HepG2 (cell line): ENCODE data around the gene PPARA. TPM values are rescaled to one million over a fixed set of nuclear protein-coding genes. Genes with fewer than 3 reads are reported as not detected.

Experiments used
- ATAC-seq: fragments of 200-7000 bp; cut with Tn5 transposase; 3 replicates; pipeline ENCODE4 v1.9.1; 2020; ENCODE audit warnings: mild to moderate bottlenecking, moderate library complexity
- BruUV-seq: library from RNA; stranded (reverse); fragments of 400-500 nt; replicated peaks from 2 replicates; lab custom pipeline; 2021; lab: Mats Ljungman, UMichigan
- CTCF ChIA-PET: fragments of 300-600 bp; formaldehyde crosslinking; extraction: SDS; loops from one replicate; lab custom pipeline; 2021; ENCODE audit warnings: low total read pairs, inconsistent platforms, low intra/inter-chr PET ratio; lab: Yijun Ruan, JAX
- POLR2A ChIA-PET: fragments of 350-600 bp; sonication (Branson Sonifier 250); formaldehyde crosslinking; loops from one replicate; lab custom pipeline; 2020; ENCODE audit warnings: antibody characterized with exemption, inconsistent platforms; lab: Yijun Ruan, JAX
- DNase-seq: peaks from one replicate; pipeline ENCODE4 v3.0.0-alpha.2; 2015; ENCODE audit warnings: low spot score
- FAIRE-seq: peaks from 3 replicates; lab custom pipeline; 2011; peaks lifted over from hg19 to GRCh38; lab: Jason Lieb, UNC
- H2AFZ ChIP-seq: one replicate; pipeline ENCODE4 v1.6.1; 2011; ENCODE audit warnings: low read length, inconsistent platforms
- H3K27ac ChIP-seq: fragments of 300-600 bp; 3 replicates; pipeline ENCODE4 v1.8.0; 2011; ENCODE audit warnings: mixed run types, mild to moderate bottlenecking, mixed read lengths, low read length, inconsistent platforms; ENCODE audit not compliant: insufficient read depth; ENCODE audit errors: extremely low read length
- H3K27me3 ChIP-seq, 2 experiments: fragments of 200-600 bp in 1 of 2; 2 replicates in 1 of 2; 3 replicates in 1 of 2; pipeline versions ENCODE4 v1.6.0 to v1.8.0; 2011; ENCODE audit warnings: low read length in 2 of 2, mild to moderate bottlenecking in 2 of 2, moderate library complexity in 2 of 2, inconsistent platforms in 1 of 2; ENCODE audit not compliant: insufficient read depth in 2 of 2, control insufficient read depth in 1 of 2
- H3K36me3 ChIP-seq, 2 experiments: fragments of 200-600 bp in 1 of 2; replicated peaks in 1 of 2; 2 replicates in 1 of 2; 3 replicates in 1 of 2; pipeline versions ENCODE4 v1.5.1 to v1.8.0; 2011; ENCODE audit warnings: low read length in 2 of 2, inconsistent platforms in 1 of 2; ENCODE audit not compliant: insufficient read depth in 2 of 2, control insufficient read depth in 1 of 2
- H3K4me1 ChIP-seq: 2 replicates; pipeline ENCODE4 v1.5.1; 2012; ENCODE audit warnings: low read length, inconsistent platforms; ENCODE audit not compliant: insufficient read depth
- H3K4me2 ChIP-seq: 2 replicates; pipeline ENCODE4 v1.6.0; 2011; ENCODE audit warnings: low read depth, low read length, inconsistent platforms
- H3K4me3 ChIP-seq, 3 experiments: fragments of 200-600 bp in 1 of 3; sonication (generic), shearing (Covaris generic) in 1 of 3; replicated peaks in 1 of 3; 2 replicates each; pipeline ENCODE4 v1.5.1; 2011 to 2016; ENCODE audit warnings: low read length in 3 of 3, inconsistent platforms in 2 of 3, low read depth in 2 of 3, mild to moderate bottlenecking in 2 of 3, control low read depth in 1 of 3, mixed read lengths in 1 of 3; ENCODE audit not compliant: insufficient read depth in 1 of 3
- H3K79me2 ChIP-seq: one replicate; pipeline ENCODE4 v1.6.1; 2011; ENCODE audit warnings: low read length, inconsistent platforms; ENCODE audit not compliant: insufficient read depth
- H3K9ac ChIP-seq: 2 replicates; pipeline ENCODE4 v1.6.0; 2011; ENCODE audit warnings: mild to moderate bottlenecking, low read depth, low read length, inconsistent platforms; ENCODE audit not compliant: insufficient read depth
- H3K9me3 ChIP-seq: 2 replicates; pipeline ENCODE4 v1.5.1; 2012; ENCODE audit warnings: mild to moderate bottlenecking, low read length
- H4K20me1 ChIP-seq: 2 replicates; pipeline ENCODE4 v1.6.0; 2011; ENCODE audit warnings: inconsistent platforms, mild to moderate bottlenecking, low read length, moderate library complexity; ENCODE audit not compliant: insufficient read depth
- CCDC6 ChIP-seq: sonication (generic); formaldehyde crosslinking; IDR thresholded peaks from 2 replicates; pipeline ENCODE4 v1.8.1; 2022; ENCODE audit warnings: mild to moderate bottlenecking, missing genetic modification reagents, moderate library complexity
- ETV5 ChIP-seq: IDR thresholded peaks from 2 replicates; pipeline ENCODE4 v1.6.1; 2018; ENCODE audit warnings: missing biosample characterization, missing genetic modification reagents, inconsistent platforms, borderline replicate concordance
- FOXM1 ChIP-seq: sonication (generic); formaldehyde crosslinking; IDR thresholded peaks from 2 replicates; pipeline ENCODE4 v1.5.0; 2020; ENCODE audit warnings: missing genetic modification reagents
- GFI1 ChIP-seq: sonication (generic); formaldehyde crosslinking; IDR thresholded peaks from 2 replicates; pipeline ENCODE4 v1.5.0; 2020; ENCODE audit warnings: missing genetic modification reagents, mild to moderate bottlenecking, borderline replicate concordance
- KDM5A ChIP-seq: fragments of 200-600 bp; sonication (generic); IDR thresholded peaks from 2 replicates; pipeline ENCODE4 v1.7.0; 2018; ENCODE audit warnings: antibody characterized with exemption, mild to moderate bottlenecking, low read length, borderline replicate concordance
- MBNL3 ChIP-seq: fragments of 250-450 bp; sonication (Bioruptor Pico); conservative IDR thresholded peaks from 2 replicates; pipeline ENCODE4 v1.8.0; 2022; ENCODE audit warnings: mild to moderate bottlenecking, inconsistent platforms
- NR2F2 ChIP-seq: IDR thresholded peaks from 2 replicates; pipeline ENCODE4 v1.6.1; 2012; ENCODE audit warnings: low read depth, inconsistent platforms, borderline replicate concordance
- RBM22 ChIP-seq: fragments of 200-400 bp; formaldehyde crosslinking; optimal IDR thresholded peaks from 2 replicates; pipeline ENCODE3; 2017; ENCODE audit warnings: mild to moderate bottlenecking, low read length, moderate library complexity
- SNAI1 ChIP-seq: sonication (generic); formaldehyde crosslinking; IDR thresholded peaks from 2 replicates; pipeline ENCODE4 v1.5.0; 2020; ENCODE audit warnings: mild to moderate bottlenecking, missing genetic modification reagents, borderline replicate concordance
- SP2 ChIP-seq: sonication (generic); formaldehyde crosslinking; IDR thresholded peaks from 2 replicates; pipeline ENCODE4 v1.5.1; 2020; ENCODE audit warnings: mild to moderate bottlenecking, missing genetic modification reagents
- TARDBP ChIP-seq: sonication (generic); formaldehyde crosslinking; IDR thresholded peaks from 2 replicates; pipeline ENCODE4 v1.8.0; 2022; ENCODE audit warnings: mild to moderate bottlenecking, missing genetic modification reagents
- YEATS2 ChIP-seq: sonication (generic); formaldehyde crosslinking; IDR thresholded peaks from 2 replicates; pipeline ENCODE4 v1.4.0; 2020; ENCODE audit warnings: missing genetic modification reagents, borderline replicate concordance
- ZNF761 ChIP-seq: sonication (generic); formaldehyde crosslinking; conservative IDR thresholded peaks from 2 replicates; pipeline ENCODE4 v1.4.0; 2020; ENCODE audit warnings: mild to moderate bottlenecking, missing genetic modification reagents
- WGBS: methylation state at CpG from one replicate; pipeline ENCODE4 v1.1.6; 2017; ENCODE audit warnings: low lambda C conversion rate; 5-methylcytosine and 5-hydroxymethylcytosine counted together
- in situ Hi-C: cut with HindIII; loops from 2 replicates; pipeline ENCODE4 v1.10.0; 2017; ENCODE audit warnings: low pct_unique_long_range_greater_than_20kb; ENCODE audit not compliant: extremely low pct_ligation_motif_present
- intact Hi-C: fragments of 100-400 bp; cut with micrococcal nuclease; formaldehyde crosslinking; loops from one replicate; pipeline ENCODE4 v1.10.0; 2022; ENCODE audit not compliant: unreplicated experiment
- polyA plus RNA-seq, 8 experiments: library from polyadenylated mRNA; depleted of rRNA in 3 of 8; stranded (reverse) in 7 of 8; unstranded in 1 of 8; fragments of >200 nt; fragmentation: Illumina TruSeq in 4 of 8; extraction: Trizol in 4 of 8; gene quantifications; 2 replicates each; pipeline versions ENCODE4 v1.2.1 to v1.2.3, GENCODE V29; 2011 to 2016; ENCODE audit warnings: low read depth in 4 of 8, missing spikeins in 1 of 8, mixed read lengths in 1 of 8; ENCODE audit not compliant: insufficient read depth in 1 of 8
- total RNA-seq, 5 experiments: library from RNA; depleted of rRNA; stranded (reverse); fragments of >200 nt; fragmentation: Illumina TruSeq; extraction: Trizol; gene quantifications; 2 replicates each; pipeline ENCODE4 v1.2.3, GENCODE V29; 2016; ENCODE audit warnings: low read depth in 1 of 5
- TF ChIP-seq, protein P1 (sequence below): fragments of 450-650 bp; IDR thresholded peaks from 2 replicates; pipeline ENCODE4 v1.6.1; 2017
- TF ChIP-seq, protein P2 (sequence below): sonication (generic); formaldehyde crosslinking; IDR thresholded peaks from 2 replicates; pipeline ENCODE4 v1.4.0; 2020; ENCODE audit warnings: missing genetic modification reagents
- TF ChIP-seq, protein P3 (sequence below): sonication (generic); formaldehyde crosslinking; IDR thresholded peaks from 2 replicates; pipeline ENCODE4 v1.8.0; 2022; ENCODE audit warnings: missing genetic modification reagents, mild to moderate bottlenecking, borderline replicate concordance
- TF ChIP-seq, protein P4 (sequence below): sonication (generic); formaldehyde crosslinking; IDR thresholded peaks from 2 replicates; pipeline ENCODE4 v1.5.0; 2020; ENCODE audit warnings: missing genetic modification reagents, mild to moderate bottlenecking, borderline replicate concordance

PPARA gene
- total and polyA plus RNA-seq, 2 of the 13 experiments (the other 11 are each of a cell fraction or from before 2014, with no cell fraction given): 18.2 to 24.7 TPM

- TF ChIP-seq, protein P1, sequence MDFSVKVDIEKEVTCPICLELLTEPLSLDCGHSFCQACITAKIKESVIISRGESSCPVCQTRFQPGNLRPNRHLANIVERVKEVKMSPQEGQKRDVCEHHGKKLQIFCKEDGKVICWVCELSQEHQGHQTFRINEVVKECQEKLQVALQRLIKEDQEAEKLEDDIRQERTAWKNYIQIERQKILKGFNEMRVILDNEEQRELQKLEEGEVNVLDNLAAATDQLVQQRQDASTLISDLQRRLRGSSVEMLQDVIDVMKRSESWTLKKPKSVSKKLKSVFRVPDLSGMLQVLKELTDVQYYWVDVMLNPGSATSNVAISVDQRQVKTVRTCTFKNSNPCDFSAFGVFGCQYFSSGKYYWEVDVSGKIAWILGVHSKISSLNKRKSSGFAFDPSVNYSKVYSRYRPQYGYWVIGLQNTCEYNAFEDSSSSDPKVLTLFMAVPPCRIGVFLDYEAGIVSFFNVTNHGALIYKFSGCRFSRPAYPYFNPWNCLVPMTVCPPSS: no peak
- TF ChIP-seq NR2F2 (no peak), GFI1 (CRISPR knock-in tag) (no peak), TARDBP (CRISPR knock-in tag) (no peak), FOXM1 (CRISPR knock-in tag) (no peak), SP2 (CRISPR knock-in tag) (no peak)
- TF ChIP-seq, protein P2, sequence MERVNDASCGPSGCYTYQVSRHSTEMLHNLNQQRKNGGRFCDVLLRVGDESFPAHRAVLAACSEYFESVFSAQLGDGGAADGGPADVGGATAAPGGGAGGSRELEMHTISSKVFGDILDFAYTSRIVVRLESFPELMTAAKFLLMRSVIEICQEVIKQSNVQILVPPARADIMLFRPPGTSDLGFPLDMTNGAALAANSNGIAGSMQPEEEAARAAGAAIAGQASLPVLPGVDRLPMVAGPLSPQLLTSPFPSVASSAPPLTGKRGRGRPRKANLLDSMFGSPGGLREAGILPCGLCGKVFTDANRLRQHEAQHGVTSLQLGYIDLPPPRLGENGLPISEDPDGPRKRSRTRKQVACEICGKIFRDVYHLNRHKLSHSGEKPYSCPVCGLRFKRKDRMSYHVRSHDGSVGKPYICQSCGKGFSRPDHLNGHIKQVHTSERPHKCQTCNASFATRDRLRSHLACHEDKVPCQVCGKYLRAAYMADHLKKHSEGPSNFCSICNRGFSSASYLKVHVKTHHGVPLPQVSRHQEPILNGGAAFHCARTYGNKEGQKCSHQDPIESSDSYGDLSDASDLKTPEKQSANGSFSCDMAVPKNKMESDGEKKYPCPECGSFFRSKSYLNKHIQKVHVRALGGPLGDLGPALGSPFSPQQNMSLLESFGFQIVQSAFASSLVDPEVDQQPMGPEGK: no peak
- TF ChIP-seq, protein P3, sequence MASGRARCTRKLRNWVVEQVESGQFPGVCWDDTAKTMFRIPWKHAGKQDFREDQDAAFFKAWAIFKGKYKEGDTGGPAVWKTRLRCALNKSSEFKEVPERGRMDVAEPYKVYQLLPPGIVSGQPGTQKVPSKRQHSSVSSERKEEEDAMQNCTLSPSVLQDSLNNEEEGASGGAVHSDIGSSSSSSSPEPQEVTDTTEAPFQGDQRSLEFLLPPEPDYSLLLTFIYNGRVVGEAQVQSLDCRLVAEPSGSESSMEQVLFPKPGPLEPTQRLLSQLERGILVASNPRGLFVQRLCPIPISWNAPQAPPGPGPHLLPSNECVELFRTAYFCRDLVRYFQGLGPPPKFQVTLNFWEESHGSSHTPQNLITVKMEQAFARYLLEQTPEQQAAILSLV: no peak
Measured at GRCh38 chr22:46256358-46256958, 106.1 kb downstream of the PPARA start (continued).

DNA sequence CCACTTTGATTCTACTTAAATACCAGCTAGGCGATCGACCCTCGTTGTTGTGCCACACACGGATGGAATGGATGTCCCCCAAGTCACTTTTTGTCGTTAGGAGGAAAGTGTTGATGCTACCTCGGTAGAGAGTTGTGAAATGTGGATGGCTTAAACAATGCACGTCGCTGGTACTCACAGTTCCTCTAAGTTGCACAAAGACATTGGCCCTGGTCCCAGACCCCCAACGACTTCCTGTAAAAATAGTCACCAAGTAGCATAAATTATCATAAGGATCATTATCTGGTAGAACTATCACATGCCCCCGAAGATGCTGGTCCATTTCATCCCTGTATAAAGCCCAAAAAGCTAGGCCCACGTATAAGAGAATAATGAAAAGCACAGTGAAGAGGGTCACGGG is 109.0 kb downstream of the PPARA start:
- H3K4me2 ChIP-seq: no peak overlapping the region
- in situ Hi-C loops (no loop called here), intact Hi-C loops (no loop called here)
- no peak overlapping the region for H3K4me3 ChIP-seq
- no peaks in the 10 kb centered on the region for H4K20me1 ChIP-seq
- H3K4me1 ChIP-seq: peaks cover 35% of the 10 kb centered on the region
- no TSS peak for BruUV-seq
- ChIA-PET POLR2A (interaction anchor here (0.6 to 2.0 kb wide), 3 partner anchors 8 to 9 kb away, joined by 4 to 6 read pairs (median 4); partner anchors contain the start of genes CDPF1 and TTC38), CTCF (no interaction called here)
- no peak for DNase-seq
- H3K9ac ChIP-seq: no peak overlapping the region
- no peaks in the 10 kb centered on the region for H3K9me3 ChIP-seq
- 61% methylated on average over 12 of the region's 12 CpGs for WGBS
- no peaks in the 10 kb centered on the region for H3K27me3 ChIP-seq
- FAIRE-seq: no peak
- no peak for ATAC-seq
- H3K27ac ChIP-seq: no peak overlapping the region
- H2AFZ ChIP-seq: no peak overlapping the region
- H3K79me2 ChIP-seq: no peaks in the 10 kb centered on the region
- no peaks in the 10 kb centered on the region for H3K36me3 ChIP-seq
- TF ChIP-seq ZNF761 (CRISPR knock-in tag): no peak
- TF ChIP-seq RBM22: no peak
- TF ChIP-seq MBNL3 (CRISPR knock-in tag): no peak
- TF ChIP-seq YEATS2: no peak
- TF ChIP-seq, protein P4, sequence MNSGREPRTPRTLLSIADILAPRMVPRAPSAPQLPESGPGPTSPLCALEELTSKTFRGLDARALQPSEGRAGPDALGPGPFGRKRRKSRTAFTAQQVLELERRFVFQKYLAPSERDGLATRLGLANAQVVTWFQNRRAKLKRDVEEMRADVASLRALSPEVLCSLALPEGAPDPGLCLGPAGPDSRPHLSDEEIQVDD (CRISPR knock-in tag): no peak
- TF ChIP-seq CCDC6 (CRISPR knock-in tag): no peak
- TF ChIP-seq KDM5A: no peak
- TF ChIP-seq ETV5 (CRISPR knock-in tag): no peak
- TF ChIP-seq SNAI1: no peak
